Testis (tissue), 3 donors: ENCODE measurements around the gene STK38. TPM values are rescaled to one million over a fixed set of nuclear protein-coding genes. Genes with fewer than 3 reads are reported as not detected.
"Not testable (repeated sequence)": the region's sequence is repeated elsewhere in the genome, so short reads cannot be mapped to it uniquely, and the experiment has no call there.

ENCODE experiments used
- DNase-seq: peaks from one replicate; pipeline ENCODE4 v3.0.0-alpha.2; 2019
- H3K27ac ChIP-seq, 2 donors: fragments of 200-600 bp; sonication (generic); one replicate each; pipeline ENCODE4 v1.5.1; 2019
- H3K27me3 ChIP-seq: fragments of 200-600 bp; sonication (generic); one replicate; pipeline ENCODE4 v1.5.1; 2019
- H3K36me3 ChIP-seq: fragments of 200-600 bp; sonication (generic); one replicate; pipeline ENCODE4 v1.5.1; 2017; ENCODE audit warnings: low read depth; ENCODE audit errors: missing control alignments
- H3K4me1 ChIP-seq: fragments of 200-600 bp; sonication (generic); one replicate; pipeline ENCODE4 v1.5.1; 2019
- H3K4me3 ChIP-seq, 2 donors: fragments of 200-600 bp; sonication (generic); one replicate each; pipeline ENCODE4 v1.5.1; 2017 to 2019
- H3K9me3 ChIP-seq: fragments of 200-600 bp; sonication (generic); one replicate; pipeline ENCODE4 v1.5.1; 2017
- POLR2A ChIP-seq: fragments of 450-650 bp; IDR thresholded peaks from one replicate; pipeline ENCODE4 v1.6.1; 2017; ENCODE audit warnings: antibody characterized with exemption, mild to moderate bottlenecking, moderate library complexity
- WGBS, 2 donors: methylation state at CpG; one replicate each; pipeline ENCODE4 v1.1.5; 2018; 5-methylcytosine and 5-hydroxymethylcytosine counted together
- intact Hi-C: fragments of 100-400 bp; cut with DNase I; formaldehyde crosslinking; loops from one replicate; pipeline ENCODE4 v1.15.1; 2023; ENCODE audit warnings: low total_unique reads
- polyA plus RNA-seq: library from polyadenylated mRNA; stranded (reverse); fragments of 350-450 nt; fragmentation: Illumina TruSeq; extraction: RNeasy Lipid Tissue Mini Kit (QIAGEN cat#74804); gene quantifications from one replicate; pipeline ENCODE4 v1.2.3, GENCODE V29; 2014; ENCODE audit warnings: low read depth, low replicate concordance; ENCODE audit not compliant: insufficient read depth
- small RNA-seq, 2 donors: library from RNA; depleted of rRNA; stranded (forward); fragments of <200 nt; gene quantifications; one replicate each; pipeline ENCODE3, GENCODE V24; 2016
- total RNA-seq, 2 donors: library from RNA; depleted of rRNA; stranded (reverse); fragments of >200 nt; gene quantifications; one replicate each; pipeline ENCODE4 v1.2.3, GENCODE V29; 2016
- TF ChIP-seq, protein P1 (sequence below), 3 experiments: fragments of 450-650 bp in 2 of 3; fragments of 200-600 bp in 1 of 3; sonication (generic) in 1 of 3; IDR thresholded peaks; one replicate each; pipeline ENCODE4 v1.5.1; 2016 to 2019; ENCODE audit warnings: antibody characterized with exemption in 3 of 3, mild to moderate bottlenecking in 2 of 3, moderate library complexity in 1 of 3

The STK38 gene
- total and polyA plus RNA-seq, 3 donors from 2014 or later: 20.4 to 23.9 (median 22.0) TPM

DNA sequence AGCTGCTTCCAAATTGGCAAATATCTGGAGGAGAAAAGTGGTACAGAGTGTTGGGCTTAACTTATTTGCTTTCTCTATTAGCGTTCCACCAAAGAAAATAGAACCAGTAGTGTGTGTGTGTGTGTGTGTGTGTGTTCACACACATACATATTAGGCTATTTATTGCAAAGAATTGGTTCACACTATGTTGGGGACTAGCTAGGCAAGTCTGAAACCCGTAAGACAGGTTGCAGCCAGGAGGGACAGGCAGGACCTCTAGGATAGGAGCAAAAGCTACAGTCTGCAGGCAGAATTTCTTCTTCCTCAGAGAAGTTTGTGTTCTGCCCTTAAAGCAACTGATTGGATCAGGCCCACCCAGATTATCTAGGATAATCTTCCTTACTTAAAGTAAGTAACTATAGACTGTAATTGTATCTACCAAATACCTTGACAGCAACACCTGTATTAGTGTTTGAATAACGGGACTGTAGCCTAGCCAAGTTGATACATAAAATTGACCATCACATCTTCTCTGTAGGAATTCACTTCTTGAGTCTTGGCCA, 91.7 kb downstream of the STK38 start:
- Histone ChIP-seq H3K9me3 (no peaks in the 10 kb centered on the region), H3K36me3 (no peaks in the 10 kb centered on the region), H3K4me1 (no peaks in the 10 kb centered on the region), H3K27ac (no peak overlapping the region), H3K4me3 (no peak overlapping the region), H3K27me3 (no peaks in the 10 kb centered on the region)
- TF ChIP-seq, protein P1, sequence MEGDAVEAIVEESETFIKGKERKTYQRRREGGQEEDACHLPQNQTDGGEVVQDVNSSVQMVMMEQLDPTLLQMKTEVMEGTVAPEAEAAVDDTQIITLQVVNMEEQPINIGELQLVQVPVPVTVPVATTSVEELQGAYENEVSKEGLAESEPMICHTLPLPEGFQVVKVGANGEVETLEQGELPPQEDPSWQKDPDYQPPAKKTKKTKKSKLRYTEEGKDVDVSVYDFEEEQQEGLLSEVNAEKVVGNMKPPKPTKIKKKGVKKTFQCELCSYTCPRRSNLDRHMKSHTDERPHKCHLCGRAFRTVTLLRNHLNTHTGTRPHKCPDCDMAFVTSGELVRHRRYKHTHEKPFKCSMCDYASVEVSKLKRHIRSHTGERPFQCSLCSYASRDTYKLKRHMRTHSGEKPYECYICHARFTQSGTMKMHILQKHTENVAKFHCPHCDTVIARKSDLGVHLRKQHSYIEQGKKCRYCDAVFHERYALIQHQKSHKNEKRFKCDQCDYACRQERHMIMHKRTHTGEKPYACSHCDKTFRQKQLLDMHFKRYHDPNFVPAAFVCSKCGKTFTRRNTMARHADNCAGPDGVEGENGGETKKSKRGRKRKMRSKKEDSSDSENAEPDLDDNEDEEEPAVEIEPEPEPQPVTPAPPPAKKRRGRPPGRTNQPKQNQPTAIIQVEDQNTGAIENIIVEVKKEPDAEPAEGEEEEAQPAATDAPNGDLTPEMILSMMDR (IDR thresholded peaks at IDR 0.05): no peak
- no peak for TF ChIP-seq POLR2A
- DNase-seq: no peak
- WGBS, 2 donors: 71 to 81% methylated on average over 3 of the region's 3 CpGs
- intact Hi-C loops: no loop called here

GRCh38 chr6:36452897-36453296, 94.4 kb downstream of the STK38 start:
- 84 to 98% methylated on average over 8 of the region's 8 CpGs for WGBS, 2 donors
- H3K27me3 ChIP-seq, H3K27ac ChIP-seq, DNase-seq, H3K36me3 ChIP-seq, H3K4me3 ChIP-seq, intact Hi-C loops, H3K9me3 ChIP-seq, H3K4me1 ChIP-seq: not testable (repeated sequence)

DNA sequence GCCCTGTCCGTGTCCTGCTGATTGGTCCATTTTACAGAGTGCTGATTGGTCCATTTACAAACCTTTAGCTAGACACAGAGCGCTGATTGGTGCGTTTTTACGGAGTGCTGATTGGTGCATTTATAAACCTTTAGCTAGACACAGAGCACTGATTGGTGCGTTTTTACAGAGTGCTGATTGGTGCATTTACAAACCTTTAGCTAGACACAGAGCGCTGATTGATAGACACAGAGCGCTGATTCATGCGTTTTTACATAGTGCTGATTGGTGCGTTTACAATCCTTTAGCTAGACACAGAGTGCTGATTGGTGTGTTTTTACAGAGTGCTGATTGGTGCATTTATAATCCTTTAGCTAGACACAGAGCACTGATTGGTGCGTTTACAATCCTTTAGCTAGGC, 98.1 kb downstream of the STK38 start:
- 92 to 96% methylated on average over 10 of the region's 10 CpGs for WGBS, 2 donors
- H3K4me3 ChIP-seq, intact Hi-C loops, H3K27me3 ChIP-seq, H3K36me3 ChIP-seq, H3K27ac ChIP-seq, H3K9me3 ChIP-seq: not testable (repeated sequence)
- DNase-seq: peak; percentile 26
- peaks cover 16% of the 10 kb centered on the region for H3K4me1 ChIP-seq

DNA sequence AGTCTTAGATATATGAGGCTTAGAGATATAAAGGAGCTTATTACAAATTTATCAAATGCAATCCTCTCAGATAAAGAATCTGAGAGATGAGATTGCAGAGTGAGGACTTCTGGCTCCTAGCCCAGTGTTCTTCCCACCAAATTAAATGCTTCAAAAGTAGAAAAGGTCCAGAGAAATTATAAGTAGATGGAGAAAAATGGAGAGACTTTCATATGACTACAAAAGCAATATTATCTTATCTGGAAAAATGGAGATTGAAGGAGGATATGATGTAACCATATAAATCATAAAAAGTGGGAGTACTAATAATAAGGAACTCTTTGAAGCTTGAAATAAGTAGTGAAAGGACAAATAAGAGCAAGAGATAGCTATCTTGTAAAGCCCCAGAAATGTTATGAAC, 101.7 kb downstream of the STK38 start:
- H3K27me3 ChIP-seq: no peaks in the 10 kb centered on the region
- H3K4me1 ChIP-seq: peaks cover 29% of the 10 kb centered on the region
- intact Hi-C loops: no loop called here
- H3K27ac ChIP-seq: no peak overlapping the region
- no peak overlapping the region for H3K4me3 ChIP-seq
- H3K36me3 ChIP-seq: no peaks in the 10 kb centered on the region
- TF ChIP-seq, protein P1 (IDR thresholded peaks at IDR 0.05): no peak
- no peak for TF ChIP-seq POLR2A
- DNase-seq: no peak
- no peaks in the 10 kb centered on the region for H3K9me3 ChIP-seq

- peaks cover 29% of the 10 kb centered on the region for H3K4me1 ChIP-seq
- TF ChIP-seq, protein P1 (IDR thresholded peaks at IDR 0.05): no peak
- TF ChIP-seq POLR2A: no peak
- peak overlapping the region; percentile 82 to 92 for H3K4me3 ChIP-seq
- WGBS, 2 donors: 25% methylated on average over 3 of the region's 3 CpGs
- H3K27me3 ChIP-seq: no peaks in the 10 kb centered on the region
- H3K27ac ChIP-seq: peak overlapping the region; percentile 98 to 99
- no peaks in the 10 kb centered on the region for H3K9me3 ChIP-seq
- no peak for DNase-seq
- no peaks in the 10 kb centered on the region for H3K36me3 ChIP-seq
- intact Hi-C loops: no loop called here
Measured at GRCh38 chr6:36444470-36444869, 102.8 kb downstream of the STK38 start.

Small RNAs within 50 kb of the gene (small RNA-seq; reads per million reads assigned to genes)
- 0 reads per million in 2 donors for gene RN7SL502P

Other genes with a start within 250 kb of the STK38 start
- under 1 TPM; 0.68 to 0.87 TPM for gene BNIP5, start 210.6 kb downstream of the STK38 start, total RNA-seq
- gene BNIP5, start 210.6 kb downstream of the STK38 start, polyA plus RNA-seq: 0.96 TPM
- 1 to 10 TPM in 1 of 2 donors, under 1 TPM in 1; 0.68 to 1.3 TPM for gene ETV7, start 159.8 kb downstream of the STK38 start, total RNA-seq
- 2.2 TPM for gene ETV7, start 159.8 kb downstream of the STK38 start, polyA plus RNA-seq
- 1 to 10 TPM; 1.8 to 3.6 TPM for gene PXT1, start 104.6 kb downstream of the STK38 start, total RNA-seq
- gene PXT1, start 104.6 kb downstream of the STK38 start, polyA plus RNA-seq: 4.2 TPM
- gene KCTD20, start 104.5 kb downstream of the STK38 start, total RNA-seq: 10 to 100 TPM; 31.5 to 35.5 TPM
- 21.8 TPM for gene KCTD20, start 104.5 kb downstream of the STK38 start, polyA plus RNA-seq
- gene SRSF3, start 46.9 kb upstream of the STK38 start, total RNA-seq: 100 to 1,000 TPM; 180 to 183 TPM
- gene SRSF3, start 46.9 kb upstream of the STK38 start, polyA plus RNA-seq: 289 TPM
- gene CDKN1A, start 131.2 kb upstream of the STK38 start, total RNA-seq: 100 to 1,000 TPM; 154 TPM
- 64.2 TPM for gene CDKN1A, start 131.2 kb upstream of the STK38 start, polyA plus RNA-seq
- under 1 TPM; 0.24 to 0.56 TPM for gene RAB44, start 150.3 kb upstream of the STK38 start, total RNA-seq
- gene RAB44, start 150.3 kb upstream of the STK38 start, polyA plus RNA-seq: 0.09 TPM